ENCODE measurements around the gene FRZB.

Gene FRZB, protein sequence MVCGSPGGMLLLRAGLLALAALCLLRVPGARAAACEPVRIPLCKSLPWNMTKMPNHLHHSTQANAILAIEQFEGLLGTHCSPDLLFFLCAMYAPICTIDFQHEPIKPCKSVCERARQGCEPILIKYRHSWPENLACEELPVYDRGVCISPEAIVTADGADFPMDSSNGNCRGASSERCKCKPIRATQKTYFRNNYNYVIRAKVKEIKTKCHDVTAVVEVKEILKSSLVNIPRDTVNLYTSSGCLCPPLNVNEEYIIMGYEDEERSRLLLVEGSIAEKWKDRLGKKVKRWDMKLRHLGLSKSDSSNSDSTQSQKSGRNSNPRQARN

DNA sequence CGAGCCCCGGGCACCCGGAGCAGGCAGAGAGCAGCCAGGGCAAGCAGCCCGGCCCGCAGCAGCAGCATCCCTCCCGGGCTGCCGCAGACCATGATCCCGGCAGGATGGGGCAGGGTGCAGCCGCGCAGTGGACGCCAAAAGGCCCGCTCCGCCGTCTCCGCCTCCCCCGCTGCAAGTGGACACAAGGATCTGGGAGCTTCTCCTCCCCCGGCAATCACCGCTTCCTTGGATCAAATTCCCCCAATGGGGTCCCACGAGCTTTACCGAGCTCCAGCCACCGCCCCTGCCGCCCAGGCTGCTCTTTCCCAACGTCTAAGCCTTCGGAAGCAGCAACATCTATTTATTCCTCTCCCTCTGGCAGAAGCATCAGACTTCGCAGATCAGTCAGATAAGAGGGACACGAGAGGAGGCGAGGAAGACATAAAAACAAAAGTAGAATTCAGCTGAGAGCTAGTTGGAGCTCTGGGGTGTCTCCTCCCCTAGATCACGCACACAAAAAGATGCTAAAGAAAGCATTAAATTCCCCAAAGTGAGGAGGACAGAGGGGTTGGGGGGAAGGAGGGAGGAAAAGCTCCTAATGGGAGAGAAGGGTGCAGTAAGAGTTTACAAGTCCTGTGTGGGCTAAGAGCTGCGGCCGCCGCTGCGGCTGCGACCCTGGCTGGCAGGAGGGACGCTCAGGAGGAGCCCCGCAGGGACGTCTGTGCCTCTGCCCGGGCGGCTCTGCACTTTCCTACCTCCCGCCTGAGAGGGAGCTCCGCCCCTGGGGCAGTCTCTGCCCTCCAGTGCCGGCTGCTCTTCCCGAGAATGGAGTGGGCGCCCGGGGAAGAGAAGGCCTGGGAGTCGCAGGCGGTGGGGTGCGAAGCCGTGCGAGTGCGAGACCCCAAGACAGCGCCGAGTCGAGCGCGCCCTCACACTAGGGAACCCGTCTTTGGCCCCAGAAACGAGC is at the start of gene FRZB:
Gene FRZB (minus strand): TSS at position 177 of the 946 bp plus-strand sequence. CDS start 85 bp downstream, at position 92.
- ATAC-seq (peak; percentile 63), DNase-seq (peak; percentile 2)
- Mint-ChIP-seq H3K9me3 (no peaks in the 10 kb centered on the region), H3K4me1 (peaks cover 10% of the 10 kb centered on the region), H3K36me3 (ENCODE audit: low read depth) (no peaks in the 10 kb centered on the region), H3K27me3 (peaks cover 63% of the 10 kb centered on the region), H3K4me3 (peak within 1 kb of the TSS; percentile 63), H3K27ac (no peak within 1 kb of the TSS)

DNA sequence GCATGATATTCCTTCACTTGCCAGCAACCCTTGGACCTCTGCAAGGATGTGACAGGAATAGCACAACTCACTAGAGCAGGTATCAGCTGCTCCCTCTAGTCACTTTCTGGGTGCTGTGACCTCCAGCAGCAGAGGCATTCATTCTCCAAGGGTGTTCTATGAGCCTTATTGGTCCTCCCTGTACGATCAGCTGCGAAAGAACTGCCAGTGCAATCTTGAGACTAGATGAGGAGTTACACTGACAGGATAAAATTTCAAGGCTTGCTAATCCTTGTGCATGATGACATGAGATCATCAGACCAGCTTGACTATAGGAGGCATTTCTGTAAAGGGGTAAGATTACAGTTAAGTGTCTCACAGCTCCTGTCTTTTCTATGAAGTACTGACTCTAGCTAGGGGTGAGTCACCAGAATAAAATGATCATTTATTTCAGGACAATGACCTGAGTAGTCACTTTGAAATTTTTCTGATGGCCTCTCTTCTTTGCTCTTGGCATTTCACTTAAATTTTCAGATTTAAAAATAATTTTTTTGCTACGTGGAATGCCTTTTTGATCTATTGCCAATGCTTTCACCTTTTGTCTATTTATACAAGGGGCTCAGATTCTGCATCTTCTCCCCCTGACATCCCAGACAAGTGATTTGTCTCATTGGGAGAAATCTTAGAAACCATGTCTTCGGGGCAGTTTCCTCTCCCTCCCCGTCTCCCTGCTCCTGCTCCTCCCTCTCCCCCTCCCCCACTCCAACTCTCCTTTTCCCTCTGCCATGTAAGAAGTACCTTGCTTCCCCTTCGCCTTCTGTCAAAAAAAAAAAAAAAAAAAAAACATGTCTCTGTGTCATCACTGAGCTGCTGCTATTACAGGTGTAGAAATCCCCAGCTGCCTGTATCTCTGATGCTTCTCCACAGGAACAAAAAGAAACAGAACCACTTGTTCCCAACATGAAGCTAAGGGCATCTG is 49.2 kb upstream of the FRZB start:
- no peak for ATAC-seq
- no peaks in the 10 kb centered on the region for H3K9me3 Mint-ChIP-seq
- no peaks in the 10 kb centered on the region for H3K27me3 Mint-ChIP-seq
- DNase-seq, result no peak
- no peak overlapping the region for H3K27ac Mint-ChIP-seq
- H3K36me3 Mint-ChIP-seq (ENCODE audit: low read depth), result no peaks in the 10 kb centered on the region
- H3K4me1 Mint-ChIP-seq, result no peaks in the 10 kb centered on the region
- no peak overlapping the region for H3K4me3 Mint-ChIP-seq

DNA sequence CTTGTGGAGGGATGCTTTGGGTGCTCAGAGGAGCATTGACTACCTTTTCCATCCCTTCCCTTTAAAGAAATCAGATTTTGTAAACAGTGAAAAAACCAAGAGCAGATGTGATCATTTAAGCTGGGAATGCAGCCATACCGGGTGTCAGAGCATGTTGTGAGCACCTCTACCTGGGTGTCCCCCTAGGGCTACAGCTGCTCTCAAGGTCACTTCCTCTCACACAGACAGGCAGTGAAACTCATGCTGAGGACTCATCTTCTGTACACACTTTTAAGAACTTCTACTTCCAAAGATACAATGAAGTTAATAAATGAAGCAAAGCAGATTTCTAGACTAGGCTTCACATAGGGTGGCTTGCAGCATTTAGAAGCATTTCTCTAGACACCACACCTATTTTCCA is 48.4 kb upstream of the FRZB start:
- no peaks in the 10 kb centered on the region for H3K27me3 Mint-ChIP-seq
- no peak overlapping the region for H3K4me3 Mint-ChIP-seq
- no peak for DNase-seq
- no peak overlapping the region for H3K27ac Mint-ChIP-seq
- H3K4me1 Mint-ChIP-seq, result no peaks in the 10 kb centered on the region
- no peaks in the 10 kb centered on the region for H3K9me3 Mint-ChIP-seq
- no peak for ATAC-seq
- no peaks in the 10 kb centered on the region for H3K36me3 Mint-ChIP-seq (ENCODE audit: low read depth)

DNA sequence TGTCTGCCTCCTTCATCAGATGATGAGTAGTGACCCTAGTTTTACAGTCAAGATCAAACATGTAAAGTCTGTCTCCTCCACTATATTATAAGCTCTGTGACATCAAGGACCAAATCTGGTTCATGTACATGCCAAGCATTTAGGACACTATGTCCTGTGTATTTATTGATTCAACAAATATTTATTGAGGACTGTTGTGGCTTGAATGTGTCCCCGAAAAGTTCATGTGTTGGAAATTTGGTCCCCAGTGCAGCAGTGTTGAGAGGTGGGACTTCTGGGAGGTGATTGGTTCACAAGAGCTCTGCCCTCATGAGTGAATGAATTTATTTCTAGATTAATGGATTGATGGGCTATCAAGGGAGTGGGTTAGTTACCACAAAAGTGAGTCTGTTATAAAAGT is 46.6 kb upstream of the FRZB start:
- ATAC-seq (no peak), DNase-seq (no peak)
- Mint-ChIP-seq H3K4me1 (no peaks in the 10 kb centered on the region), H3K27ac (no peak overlapping the region), H3K27me3 (no peaks in the 10 kb centered on the region), H3K9me3 (no peaks in the 10 kb centered on the region), H3K4me3 (no peak overlapping the region), H3K36me3 (ENCODE audit: low read depth) (no peaks in the 10 kb centered on the region)

DNA sequence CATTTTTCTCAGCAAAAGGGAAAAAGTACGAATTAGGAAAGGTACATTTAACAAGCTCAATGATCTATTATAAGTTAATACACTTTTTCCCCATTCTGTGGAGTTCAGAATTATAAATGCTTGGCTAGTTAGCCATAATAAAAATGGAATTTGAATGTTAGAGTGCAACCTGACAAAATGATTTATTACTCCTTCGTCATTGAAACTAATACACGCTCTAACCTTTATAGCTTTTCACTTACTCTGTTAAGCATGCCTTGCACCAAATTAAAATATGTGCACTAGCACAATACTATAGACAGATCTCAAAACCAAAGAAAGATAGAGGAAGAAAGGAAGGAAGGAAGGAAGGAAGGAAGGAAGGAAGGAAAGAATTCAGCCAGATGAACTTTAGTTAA is 46.1 kb upstream of the FRZB start:
- no peaks in the 10 kb centered on the region for H3K4me1 Mint-ChIP-seq
- DNase-seq (no peak), ATAC-seq (no peak)
- no peaks in the 10 kb centered on the region for H3K27me3 Mint-ChIP-seq
- H3K36me3 Mint-ChIP-seq (ENCODE audit: low read depth), result no peaks in the 10 kb centered on the region
- H3K4me3 Mint-ChIP-seq, result no peak overlapping the region
- H3K9me3 Mint-ChIP-seq, result no peaks in the 10 kb centered on the region
- H3K27ac Mint-ChIP-seq, result no peak overlapping the region

DNA sequence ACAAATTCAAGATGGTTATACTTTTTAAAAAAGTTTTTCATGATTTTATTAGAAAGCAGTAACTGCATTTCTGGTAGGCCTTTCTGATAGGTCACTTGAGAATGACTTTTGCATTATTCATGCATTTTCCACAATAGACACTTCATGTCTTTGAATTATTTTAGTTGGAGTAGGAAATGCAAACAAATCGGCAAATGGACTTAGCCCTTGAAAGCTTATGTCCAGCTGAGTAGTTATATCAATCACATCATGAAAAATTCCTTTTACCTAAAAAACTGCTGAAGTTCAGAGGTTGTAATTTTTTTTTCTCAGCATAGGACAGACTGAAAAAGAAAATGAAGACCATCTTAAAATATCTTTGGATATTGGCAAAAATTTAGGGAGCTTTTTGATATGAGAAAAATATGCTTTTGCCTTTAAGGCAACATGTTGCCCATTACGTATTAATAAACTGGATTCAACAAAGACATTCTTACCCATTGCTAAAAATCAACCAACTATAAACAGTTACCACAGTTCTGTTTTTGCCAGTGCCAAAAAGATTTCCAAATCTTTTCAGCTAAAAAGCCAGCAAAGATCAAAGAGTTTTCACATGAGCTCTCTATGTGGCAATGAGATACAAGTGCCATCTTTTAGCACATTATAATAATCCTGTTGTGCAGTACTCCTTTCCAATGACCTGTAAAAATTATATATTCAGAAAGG is 45.5 kb upstream of the FRZB start:
- H3K9me3 Mint-ChIP-seq, result no peaks in the 10 kb centered on the region
- H3K4me3 Mint-ChIP-seq, result no peak overlapping the region
- H3K27ac Mint-ChIP-seq, result no peak overlapping the region
- no peaks in the 10 kb centered on the region for H3K36me3 Mint-ChIP-seq (ENCODE audit: low read depth)
- DNase-seq (no peak), ATAC-seq (no peak)
- H3K4me1 Mint-ChIP-seq, result no peaks in the 10 kb centered on the region
- no peaks in the 10 kb centered on the region for H3K27me3 Mint-ChIP-seq

DNA sequence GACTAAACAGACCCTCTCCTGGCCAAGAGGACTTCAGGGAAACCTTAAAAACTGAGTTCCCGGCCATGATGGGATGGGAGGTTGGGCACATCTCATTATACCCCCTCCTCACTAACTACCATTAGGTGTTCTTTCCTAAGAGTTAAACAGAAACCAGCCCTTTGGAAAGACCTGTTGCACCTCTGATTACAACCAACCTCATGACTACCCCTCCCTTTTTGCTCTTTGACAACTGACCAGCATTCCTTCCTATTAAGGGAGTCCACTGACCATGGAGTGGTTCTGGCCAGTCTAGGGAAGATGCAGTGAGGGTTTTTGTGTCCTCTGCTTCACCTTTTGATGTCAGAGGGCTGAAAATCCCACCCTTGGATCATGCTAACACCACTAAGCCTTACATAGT is 44.5 kb upstream of the FRZB start:
- H3K27me3 Mint-ChIP-seq, result no peaks in the 10 kb centered on the region
- no peak for DNase-seq
- no peaks in the 10 kb centered on the region for H3K9me3 Mint-ChIP-seq
- no peaks in the 10 kb centered on the region for H3K36me3 Mint-ChIP-seq (ENCODE audit: low read depth)
- no peak overlapping the region for H3K4me3 Mint-ChIP-seq
- ATAC-seq, result no peak
- H3K27ac Mint-ChIP-seq, result no peak overlapping the region
- H3K4me1 Mint-ChIP-seq, result no peaks in the 10 kb centered on the region

DNA sequence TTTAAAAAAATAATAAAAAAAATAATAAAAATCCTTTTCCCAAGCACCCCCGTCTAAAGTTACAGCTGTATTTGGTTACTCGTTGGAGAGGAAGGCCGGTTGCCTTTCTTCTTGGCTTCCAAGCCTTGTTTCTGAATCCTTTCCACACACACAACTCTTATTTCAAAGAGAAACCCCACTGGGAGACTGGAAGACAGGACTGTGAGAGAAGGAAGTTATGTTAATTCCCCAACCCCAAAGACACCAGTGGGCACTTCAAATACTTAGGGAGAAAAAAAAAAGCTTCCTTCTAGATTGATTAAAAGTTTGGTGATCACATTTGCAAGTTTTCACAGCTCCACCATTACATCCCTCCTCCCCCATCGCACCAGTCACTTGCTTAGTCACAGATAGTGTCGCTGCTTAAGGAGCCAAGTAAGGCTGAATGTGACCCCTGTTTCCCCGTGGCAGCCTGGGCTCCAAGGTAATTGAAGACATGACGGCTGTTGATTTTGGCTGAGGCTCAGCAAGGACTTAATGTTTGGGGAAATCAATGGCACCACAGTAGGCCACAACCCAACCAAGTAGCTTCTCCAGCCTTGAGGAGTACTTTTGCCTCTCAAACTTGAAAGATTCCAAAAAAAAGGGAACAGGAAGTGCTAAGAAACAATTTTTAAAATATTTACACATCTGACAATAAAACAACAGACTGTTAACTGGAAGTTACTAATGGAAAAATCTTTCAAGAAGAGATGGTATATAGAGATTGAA is 40.8 kb upstream of the FRZB start:
- H3K27ac Mint-ChIP-seq, result no peak overlapping the region
- H3K4me1 Mint-ChIP-seq, result no peaks in the 10 kb centered on the region
- no peak for DNase-seq
- H3K36me3 Mint-ChIP-seq (ENCODE audit: low read depth), result no peaks in the 10 kb centered on the region
- H3K4me3 Mint-ChIP-seq, result no peak overlapping the region
- no peaks in the 10 kb centered on the region for H3K27me3 Mint-ChIP-seq
- H3K9me3 Mint-ChIP-seq, result no peaks in the 10 kb centered on the region
- no peak for ATAC-seq

DNA sequence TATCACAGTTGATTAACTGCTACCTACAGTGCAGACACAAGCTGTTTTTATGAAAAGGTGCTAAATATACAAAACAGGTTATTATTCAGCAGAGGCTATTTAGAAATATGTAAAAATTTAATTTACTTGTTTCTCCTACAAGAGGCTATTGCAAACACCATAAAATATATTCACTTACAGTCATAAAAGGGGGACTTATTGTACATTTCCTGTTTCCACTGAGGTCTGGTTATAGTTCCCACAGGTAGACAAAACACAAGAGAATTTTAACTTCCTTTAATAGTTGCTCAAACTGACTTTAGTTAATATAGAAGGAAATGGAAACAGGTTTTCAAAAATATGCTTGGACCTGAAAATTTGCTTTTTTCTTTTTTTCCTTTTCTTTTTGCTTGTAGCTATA is 40.0 kb upstream of the FRZB start:
- Mint-ChIP-seq H3K27ac (no peak overlapping the region), H3K27me3 (no peaks in the 10 kb centered on the region), H3K36me3 (ENCODE audit: low read depth) (no peaks in the 10 kb centered on the region), H3K4me3 (no peak overlapping the region), H3K4me1 (no peaks in the 10 kb centered on the region), H3K9me3 (no peaks in the 10 kb centered on the region)
- ATAC-seq, result no peak
- DNase-seq, result no peak

DNA sequence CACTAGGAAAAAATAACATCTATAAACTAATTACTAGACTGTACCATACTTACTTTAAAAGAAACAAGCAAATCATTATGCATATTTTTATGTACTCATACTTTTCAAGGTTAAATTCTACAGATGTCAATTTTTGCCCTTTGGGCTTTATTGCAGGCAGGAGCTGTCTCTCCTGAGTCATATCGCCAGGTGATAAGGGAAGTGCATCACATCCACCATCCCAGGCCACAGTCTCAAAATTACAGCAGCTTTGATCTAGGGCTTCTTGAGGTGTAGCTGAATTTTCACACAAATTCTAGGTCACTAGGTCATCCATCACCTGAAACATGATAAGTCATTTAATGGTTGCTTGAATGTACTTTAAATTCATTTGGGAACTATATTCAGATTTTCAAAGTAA is 38.4 kb upstream of the FRZB start:
- no peaks in the 10 kb centered on the region for H3K36me3 Mint-ChIP-seq (ENCODE audit: low read depth)
- H3K9me3 Mint-ChIP-seq, result no peaks in the 10 kb centered on the region
- DNase-seq (no peak), ATAC-seq (no peak)
- peaks cover 2% of the 10 kb centered on the region for H3K27me3 Mint-ChIP-seq
- H3K4me3 Mint-ChIP-seq, result no peak overlapping the region
- H3K27ac Mint-ChIP-seq, result no peak overlapping the region
- H3K4me1 Mint-ChIP-seq, result no peaks in the 10 kb centered on the region

DNA sequence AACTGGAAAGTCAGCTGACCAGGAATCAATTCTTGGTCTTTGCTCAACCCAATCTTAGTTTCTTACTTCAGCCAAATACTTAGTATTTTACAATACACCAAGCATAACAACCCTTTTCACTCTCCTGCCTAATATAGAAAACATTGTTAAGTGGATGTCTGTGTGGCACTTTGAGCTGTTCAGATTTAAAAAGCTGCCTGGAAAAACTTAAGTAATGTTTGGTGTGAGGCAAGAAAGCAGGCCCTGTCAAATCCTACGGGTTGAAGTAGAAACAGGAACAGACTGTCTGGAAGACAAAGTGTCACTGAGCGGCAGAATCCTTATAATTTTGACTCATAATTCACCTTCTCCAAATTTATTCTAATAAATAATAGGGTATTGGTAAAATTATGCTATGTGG is 37.1 kb upstream of the FRZB start:
- Mint-ChIP-seq H3K36me3 (ENCODE audit: low read depth) (no peaks in the 10 kb centered on the region), H3K4me1 (peaks cover 1% of the 10 kb centered on the region)

DNA sequence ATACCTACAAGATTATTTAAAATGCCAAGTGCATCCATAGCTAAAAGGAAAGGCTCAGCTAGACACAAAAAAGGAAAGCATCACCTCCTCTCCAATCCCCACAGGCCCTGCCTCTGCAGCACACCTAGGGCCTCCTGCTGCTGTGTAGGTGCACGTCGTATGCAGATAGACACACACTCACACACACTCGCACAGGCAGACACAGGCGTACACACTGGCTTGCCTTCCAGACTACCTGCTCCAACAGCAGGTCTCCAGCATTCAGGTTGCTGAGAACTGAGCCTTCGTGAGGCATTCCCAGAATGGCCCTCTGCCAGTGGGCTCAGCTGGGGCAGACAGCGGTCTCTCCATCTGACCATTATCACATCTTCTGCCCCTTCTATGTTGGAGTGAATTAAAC is 35.3 kb upstream of the FRZB start:
- DNase-seq, result no peak
- Mint-ChIP-seq H3K4me3 (no peak overlapping the region), H3K27ac (no peak overlapping the region), H3K27me3 (peaks cover 3% of the 10 kb centered on the region), H3K4me1 (peaks cover 1% of the 10 kb centered on the region), H3K9me3 (no peaks in the 10 kb centered on the region), H3K36me3 (ENCODE audit: low read depth) (no peaks in the 10 kb centered on the region)
- ATAC-seq, result peak; percentile 15

More for the DNA sequence above, 37.1 kb upstream of the FRZB start:
- Mint-ChIP-seq H3K27me3 (peaks cover 2% of the 10 kb centered on the region), H3K27ac (no peak overlapping the region), H3K9me3 (no peaks in the 10 kb centered on the region), H3K4me3 (no peak overlapping the region)
- no peak for DNase-seq
- no peak for ATAC-seq

DNA sequence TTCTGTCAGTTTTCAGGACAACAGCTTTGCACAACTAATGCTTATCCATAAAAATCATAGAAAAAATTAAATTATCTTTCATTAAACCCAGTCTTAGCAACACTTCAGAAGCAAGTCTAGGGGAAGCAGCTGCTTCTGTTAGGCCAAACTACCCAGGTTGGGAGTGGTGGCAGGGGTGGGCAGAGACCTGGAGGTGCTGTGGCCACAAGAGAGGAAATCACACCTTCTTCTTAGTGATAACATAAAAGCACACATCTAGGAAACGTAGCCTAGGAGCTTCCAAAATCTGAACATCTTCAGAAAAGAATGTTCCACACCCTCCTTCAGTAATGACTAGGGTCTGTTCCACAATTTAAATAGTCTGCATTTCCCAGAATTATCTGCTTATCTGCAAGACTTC is 32.3 kb upstream of the FRZB start:
- peaks cover 3% of the 10 kb centered on the region for H3K27me3 Mint-ChIP-seq
- H3K36me3 Mint-ChIP-seq (ENCODE audit: low read depth), result no peaks in the 10 kb centered on the region
- no peak overlapping the region for H3K4me3 Mint-ChIP-seq
- peaks cover 1% of the 10 kb centered on the region for H3K4me1 Mint-ChIP-seq
- ATAC-seq (no peak), DNase-seq (no peak)
- H3K27ac Mint-ChIP-seq, result no peak overlapping the region
- H3K9me3 Mint-ChIP-seq, result no peaks in the 10 kb centered on the region

Measured in activated naive CD8-positive, alpha-beta T cell treated with anti-CD3 and anti-CD28 coated beads, Interleukin-2, amount 50 U/mL, for 24 hours (primary cell).